HL-60 (cell line): ENCODE results near the gene SGMS1.

ENCODE experiments used
- POLR2AphosphoS5 ChIP-seq: IDR thresholded peaks from 2 replicates; pipeline ENCODE4 v1.6.1; 2012; ENCODE audit warnings: low read depth
- TF ChIP-seq, protein P1 (sequence below): IDR thresholded peaks from one replicate; pipeline ENCODE4 v1.5.1; 2011; ENCODE audit warnings: low read length, control low read depth, inconsistent platforms; ENCODE audit not compliant: insufficient read depth

DNA sequence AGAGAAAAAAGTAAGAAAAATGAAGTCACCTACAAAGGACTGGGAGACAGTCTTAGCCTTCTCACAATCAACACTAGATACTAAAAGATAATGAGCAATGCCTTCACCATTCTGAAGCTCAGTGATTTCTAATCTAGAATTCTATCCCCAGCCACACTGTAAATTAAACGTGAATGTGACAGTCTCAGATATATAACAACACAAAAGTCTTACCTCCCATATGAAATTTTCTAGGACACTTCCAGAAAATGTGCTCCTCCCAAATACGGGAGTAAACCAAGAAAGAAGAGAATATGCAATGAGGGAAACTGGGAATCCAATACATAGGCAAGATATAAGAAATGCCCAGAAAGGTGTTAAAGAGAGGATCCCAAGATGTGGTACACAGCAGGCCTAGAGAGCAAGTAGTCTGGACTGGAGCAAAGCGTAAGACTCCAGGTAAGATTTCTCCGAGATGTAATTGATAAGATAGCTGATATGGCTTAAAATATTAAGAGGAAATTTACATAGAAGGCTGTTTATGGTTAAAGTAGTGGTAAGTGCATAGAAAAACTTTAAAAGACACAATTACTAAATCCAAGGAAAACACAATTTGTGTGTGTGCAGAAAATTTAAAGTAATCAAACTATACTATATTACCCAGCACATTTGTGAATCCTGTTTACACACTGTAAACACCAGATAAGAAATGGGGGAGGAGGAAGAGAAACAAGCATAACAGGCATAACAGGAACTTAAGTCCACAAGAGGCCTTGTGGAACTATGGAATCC lies 44.1 kb downstream of the SGMS1 start:
- TF ChIP-seq, protein P1, sequence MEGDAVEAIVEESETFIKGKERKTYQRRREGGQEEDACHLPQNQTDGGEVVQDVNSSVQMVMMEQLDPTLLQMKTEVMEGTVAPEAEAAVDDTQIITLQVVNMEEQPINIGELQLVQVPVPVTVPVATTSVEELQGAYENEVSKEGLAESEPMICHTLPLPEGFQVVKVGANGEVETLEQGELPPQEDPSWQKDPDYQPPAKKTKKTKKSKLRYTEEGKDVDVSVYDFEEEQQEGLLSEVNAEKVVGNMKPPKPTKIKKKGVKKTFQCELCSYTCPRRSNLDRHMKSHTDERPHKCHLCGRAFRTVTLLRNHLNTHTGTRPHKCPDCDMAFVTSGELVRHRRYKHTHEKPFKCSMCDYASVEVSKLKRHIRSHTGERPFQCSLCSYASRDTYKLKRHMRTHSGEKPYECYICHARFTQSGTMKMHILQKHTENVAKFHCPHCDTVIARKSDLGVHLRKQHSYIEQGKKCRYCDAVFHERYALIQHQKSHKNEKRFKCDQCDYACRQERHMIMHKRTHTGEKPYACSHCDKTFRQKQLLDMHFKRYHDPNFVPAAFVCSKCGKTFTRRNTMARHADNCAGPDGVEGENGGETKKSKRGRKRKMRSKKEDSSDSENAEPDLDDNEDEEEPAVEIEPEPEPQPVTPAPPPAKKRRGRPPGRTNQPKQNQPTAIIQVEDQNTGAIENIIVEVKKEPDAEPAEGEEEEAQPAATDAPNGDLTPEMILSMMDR: no peak
- TF ChIP-seq POLR2AphosphoS5: no peak
